ENCODE measurements around the gene OOSP4B.
"Not testable (repeated sequence)": the region's sequence is repeated elsewhere in the genome, so short reads cannot be mapped to it uniquely, and the experiment has no call there.

The OOSP4B gene
- total RNA-seq: 0 to 0.07 reads per million in 2 donors

GRCh38 chr11:60016881-60017280 lies at the start of gene OOSP4B:
TSS of gene OOSP4B (plus strand) at chr11:60017181.
- no peak for DNase-seq

- DNase-seq: no peak
Measured at GRCh38 chr11:59967677-59968394, 49.1 kb upstream of the OOSP4B start.

GRCh38 chr11:59968395-59968783 lies 48.6 kb upstream of the OOSP4B start:
- no peak for DNase-seq

GRCh38 chr11:59973097-59973496 lies 43.9 kb upstream of the OOSP4B start:
- no peak for DNase-seq

GRCh38 chr11:59981106-59981770 lies 35.7 kb upstream of the OOSP4B start:
- DNase-seq: no peak

- not testable (repeated sequence) for DNase-seq
Measured at GRCh38 chr11:59982037-59982436, 34.9 kb upstream of the OOSP4B start.

- no peak for DNase-seq
Measured at GRCh38 chr11:59983212-59983611, 33.8 kb upstream of the OOSP4B start.

GRCh38 chr11:59984368-59984767 lies 32.6 kb upstream of the OOSP4B start:
- DNase-seq: no peak

- no peak for DNase-seq
Measured at GRCh38 chr11:59990421-59990820, 26.6 kb upstream of the OOSP4B start.

- no peak for DNase-seq
Measured at GRCh38 chr11:59992425-59992824, 24.6 kb upstream of the OOSP4B start.

GRCh38 chr11:59997800-59998199 lies 19.2 kb upstream of the OOSP4B start:
- no peak for DNase-seq

GRCh38 chr11:59999691-60000090 lies 17.3 kb upstream of the OOSP4B start:
- no peak for DNase-seq

GRCh38 chr11:60003729-60004128 lies 13.3 kb upstream of the OOSP4B start:
- DNase-seq: no peak

GRCh38 chr11:60005360-60005759 lies 11.6 kb upstream of the OOSP4B start:
- no peak for DNase-seq

GRCh38 chr11:60018058-60018457 lies 1.1 kb downstream of the OOSP4B start:
- DNase-seq: no peak

- not testable (repeated sequence) for DNase-seq
Measured at GRCh38 chr11:60020376-60020775, 3.4 kb downstream of the OOSP4B start.

- DNase-seq: no peak
Measured at GRCh38 chr11:60029015-60029632, 12.1 kb downstream of the OOSP4B start.

GRCh38 chr11:60040109-60040508 lies 23.1 kb downstream of the OOSP4B start, which contains the start of gene OOSP2:
TSS of gene OOSP2 (plus strand) at chr11:60040409. CDS start at chr11:60040460, 51 bp downstream.
- DNase-seq: no peak

- not testable (repeated sequence) for DNase-seq
Measured at GRCh38 chr11:60050422-60050821, 33.4 kb downstream of the OOSP4B start.

- DNase-seq: not testable (repeated sequence)
Measured at GRCh38 chr11:60050839-60051238, 33.9 kb downstream of the OOSP4B start.

GRCh38 chr11:60056349-60056969 lies 39.5 kb downstream of the OOSP4B start, which contains the start of gene MS4A3:
TSS of gene MS4A3 (plus strand) at chr11:60056665. CDS start at chr11:60061161, 4,496 bp downstream.
- no peak for DNase-seq

GRCh38 chr11:60059052-60059451 lies 42.1 kb downstream of the OOSP4B start:
- DNase-seq: no peak
